ENCODE measurements around the gene ANKRD13D.

The ANKRD13D gene

DNA sequence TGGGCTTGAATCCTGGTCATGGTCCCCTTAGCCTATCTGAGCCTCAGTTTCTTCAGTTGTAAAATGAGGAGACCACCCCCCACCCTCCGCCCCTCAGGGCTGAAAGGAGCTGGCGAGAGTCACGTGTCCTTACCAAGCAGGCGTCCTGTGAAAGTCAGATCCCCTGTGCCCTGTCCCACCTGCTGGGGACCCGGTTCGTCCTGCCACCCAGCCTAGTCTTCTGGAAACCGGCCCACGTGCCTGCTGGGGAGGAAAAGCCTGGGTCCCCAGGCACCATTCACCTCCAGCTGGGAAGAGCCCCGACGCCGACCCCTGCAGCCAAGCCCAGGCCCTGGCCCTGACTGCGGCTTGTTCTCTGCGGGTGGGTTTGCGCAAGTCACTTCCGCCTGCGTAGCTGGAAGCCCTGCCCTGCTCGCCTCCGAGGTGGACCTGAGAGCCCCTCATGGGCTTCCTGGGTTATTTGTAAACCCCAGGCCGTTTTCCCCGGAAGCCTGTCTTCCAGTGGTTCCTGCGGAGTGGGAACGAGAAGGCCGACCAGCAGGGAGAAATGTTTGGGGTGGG is 13.5 kb downstream of the ANKRD13D start:
- peak overlapping the region; percentile 65 for H3K4me3 ChIP-seq (ENCODE audit: low read depth, low read length)

DNA sequence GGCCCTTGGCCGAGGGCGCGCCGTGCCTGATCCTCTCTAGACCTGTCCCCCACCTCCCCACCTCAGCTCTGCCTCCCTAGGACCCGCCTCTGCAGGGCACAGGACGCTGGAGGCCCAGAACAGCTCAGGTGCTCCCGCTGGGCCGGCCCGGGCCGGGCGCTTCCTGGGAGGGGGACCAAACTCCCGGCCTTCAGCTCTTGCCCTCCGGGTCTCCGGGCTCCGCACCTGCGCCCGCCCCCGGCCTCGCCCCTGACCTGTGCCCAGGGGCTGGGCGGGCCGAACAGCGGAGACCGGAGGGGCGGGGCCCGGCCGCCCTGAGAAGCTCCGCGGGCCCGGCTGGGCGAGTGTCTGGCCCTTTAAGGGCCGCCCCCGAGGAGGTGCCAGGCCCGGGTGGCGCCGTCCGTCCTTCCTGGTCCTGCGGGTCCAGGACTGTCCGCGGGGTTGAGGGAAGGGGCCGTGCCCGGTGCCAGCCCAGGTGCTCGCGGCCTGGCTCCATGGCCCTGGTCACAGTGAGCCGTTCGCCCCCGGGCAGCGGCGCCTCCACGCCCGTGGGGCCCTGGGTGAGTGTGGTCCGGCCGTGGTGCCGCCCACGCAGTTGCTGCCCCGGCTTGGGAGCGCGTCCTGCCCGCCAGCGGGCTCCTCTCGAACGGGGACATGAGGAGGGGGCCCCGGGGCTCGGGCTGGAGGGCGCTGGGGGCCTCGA is 14.2 kb downstream of the ANKRD13D start, which contains the start of gene SSH3:
Gene SSH3, plus strand, starts transcription at position 399 of the 703 bp plus-strand sequence. Its CDS starts 96 bp downstream, at position 495.
- peak within 1 kb of the TSS; percentile 65 for H3K4me3 ChIP-seq (ENCODE audit: low read depth, low read length)

DNA sequence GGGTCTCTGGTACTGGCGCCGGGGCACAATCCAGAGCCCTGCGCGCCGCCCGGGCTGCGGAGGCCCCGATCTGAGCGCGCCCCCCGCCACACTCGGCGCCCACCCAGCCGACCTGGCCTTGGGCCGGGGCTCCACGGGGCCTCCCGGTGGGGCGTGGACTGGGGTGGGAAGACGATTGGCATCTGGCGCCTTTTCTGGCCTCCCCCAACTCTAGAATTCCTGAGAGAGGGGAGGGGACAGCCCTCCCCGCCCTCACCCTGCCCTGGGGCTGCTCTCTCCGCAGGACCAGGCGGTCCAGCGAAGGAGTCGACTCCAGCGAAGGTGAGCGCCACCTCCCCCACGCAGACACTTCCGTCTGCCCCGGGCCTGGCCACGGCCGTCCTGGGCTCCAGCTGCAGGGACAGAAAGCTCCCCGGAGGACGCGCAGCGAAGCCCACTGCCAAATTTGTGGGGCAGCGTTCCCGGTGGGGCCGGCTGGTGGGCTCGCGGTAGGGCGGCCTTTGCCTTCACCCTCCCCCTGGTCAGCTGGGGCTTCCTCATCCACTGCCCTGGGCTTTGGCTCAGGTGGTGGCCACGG is 14.8 kb downstream of the ANKRD13D start:
- H3K4me3 ChIP-seq (ENCODE audit: low read depth, low read length) = peak overlapping the region; percentile 65

DNA sequence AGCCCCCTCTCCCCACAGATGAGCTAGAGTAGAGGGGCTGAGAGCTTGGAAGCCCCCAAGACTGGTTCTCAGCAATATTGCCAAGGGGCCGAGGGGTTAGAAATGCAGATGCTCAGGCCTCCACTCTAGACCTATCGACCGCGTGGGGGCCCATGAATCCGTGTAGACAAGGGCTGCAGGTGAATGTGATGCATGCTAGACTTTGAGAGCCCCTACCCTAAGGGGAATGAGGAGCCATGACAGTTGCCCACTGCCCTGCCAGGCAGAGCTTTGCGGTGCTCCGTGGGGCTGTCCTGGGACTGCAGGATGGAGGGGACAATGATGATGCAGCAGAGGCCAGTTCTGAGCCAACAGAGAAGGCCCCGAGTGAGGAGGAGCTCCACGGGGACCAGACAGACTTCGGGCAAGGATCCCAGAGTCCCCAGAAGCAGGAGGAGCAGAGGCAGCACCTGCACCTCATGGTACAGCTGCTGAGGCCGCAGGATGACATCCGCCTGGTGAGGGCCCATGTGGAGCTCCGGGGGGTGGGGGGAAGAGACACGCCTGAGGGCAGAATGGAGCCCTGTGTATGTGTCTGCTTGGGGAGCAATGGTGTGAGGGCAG is 15.5 kb downstream of the ANKRD13D start:
- no peak overlapping the region for H3K4me3 ChIP-seq (ENCODE audit: low read depth, low read length)

DNA sequence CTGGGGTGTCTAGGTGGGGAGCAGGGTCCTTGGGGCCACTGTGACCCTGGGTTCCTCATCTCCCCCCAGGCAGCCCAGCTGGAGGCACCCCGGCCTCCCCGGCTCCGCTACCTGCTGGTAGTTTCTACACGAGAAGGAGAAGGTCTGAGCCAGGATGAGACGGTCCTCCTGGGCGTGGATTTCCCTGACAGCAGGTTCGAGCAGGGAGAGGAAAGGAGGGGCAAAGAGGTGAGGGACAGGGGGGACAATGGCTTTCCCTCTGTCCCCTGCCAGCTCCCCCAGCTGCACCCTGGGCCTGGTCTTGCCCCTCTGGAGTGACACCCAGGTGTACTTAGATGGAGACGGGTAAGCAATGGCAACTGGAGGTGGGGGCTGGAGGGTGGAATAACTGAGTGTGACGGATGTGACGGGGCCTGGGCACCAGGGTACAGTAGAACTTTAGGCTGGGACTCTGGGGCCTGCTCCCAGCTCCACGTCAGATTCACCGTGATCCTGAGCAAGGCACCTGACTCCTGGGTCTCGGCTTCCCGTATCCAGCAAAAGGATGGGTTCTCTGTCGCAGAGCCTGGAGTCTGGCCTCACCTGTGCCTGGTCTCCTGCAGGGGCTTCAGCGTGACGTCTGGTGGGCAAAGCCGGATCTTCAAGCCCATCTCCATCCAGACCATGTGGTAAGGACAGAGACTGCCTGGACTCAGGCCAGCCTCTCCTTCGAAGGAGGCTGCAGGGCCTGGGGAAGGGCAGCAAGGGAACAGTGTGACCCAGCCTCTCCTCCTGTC is 17.9 kb downstream of the ANKRD13D start:
- H3K4me3 ChIP-seq (ENCODE audit: low read depth, low read length) = no peak overlapping the region

DNA sequence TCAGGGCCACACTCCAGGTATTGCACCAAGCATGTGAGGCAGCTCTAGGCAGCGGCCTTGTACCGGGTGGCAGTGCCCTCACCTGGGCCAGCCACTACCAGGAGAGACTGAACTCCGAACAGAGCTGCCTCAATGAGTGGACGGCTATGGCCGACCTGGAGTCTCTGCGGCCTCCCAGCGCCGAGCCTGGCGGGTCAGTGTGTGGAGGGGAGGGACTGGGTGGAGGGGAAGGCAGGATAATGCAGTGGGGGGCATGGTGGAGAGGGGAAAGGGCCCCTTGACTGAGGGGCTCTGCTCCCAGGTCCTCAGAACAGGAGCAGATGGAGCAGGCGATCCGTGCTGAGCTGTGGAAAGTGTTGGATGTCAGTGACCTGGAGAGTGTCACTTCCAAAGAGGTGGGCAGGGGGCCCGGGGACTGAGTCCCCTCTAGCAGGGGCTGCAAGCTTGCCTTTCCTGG is 18.5 kb downstream of the ANKRD13D start:
- H3K4me3 ChIP-seq (ENCODE audit: low read depth, low read length) = no peak overlapping the region

DNA sequence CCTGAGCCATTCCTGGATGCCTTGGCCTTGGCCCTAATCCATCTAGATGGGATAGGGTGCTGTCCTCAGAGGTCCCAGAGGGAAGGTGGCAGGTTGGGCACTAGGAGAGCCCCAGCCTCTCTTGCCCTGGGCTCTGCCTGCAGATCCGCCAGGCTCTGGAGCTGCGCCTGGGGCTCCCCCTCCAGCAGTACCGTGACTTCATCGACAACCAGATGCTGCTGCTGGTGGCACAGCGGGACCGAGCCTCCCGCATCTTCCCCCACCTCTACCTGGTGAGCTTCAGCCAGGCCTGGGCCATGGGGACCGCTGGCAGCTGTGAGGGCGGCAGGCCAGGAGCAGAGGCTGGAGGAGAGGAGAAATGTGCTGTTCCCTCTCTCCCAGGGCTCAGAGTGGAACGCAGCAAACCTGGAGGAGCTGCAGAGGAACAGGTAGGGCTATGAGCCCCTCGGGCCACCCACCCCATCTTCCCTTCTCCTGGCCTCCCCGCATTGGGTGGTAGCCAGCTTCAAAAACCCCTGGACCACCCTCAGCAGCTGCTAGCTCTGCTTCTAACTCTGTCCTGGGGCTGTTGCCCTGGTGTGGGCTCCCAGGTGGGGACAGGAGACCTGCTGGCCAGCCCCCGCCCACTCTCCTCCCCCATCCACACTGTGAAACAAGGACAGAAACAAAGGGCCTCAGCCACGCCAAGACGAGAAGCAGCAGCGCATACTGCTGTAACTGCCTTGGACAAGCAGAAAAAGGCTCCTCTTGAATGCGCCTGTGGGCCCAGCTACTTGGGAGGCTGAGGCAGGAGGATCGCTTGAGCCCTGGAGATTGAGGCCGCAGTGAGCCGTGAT is 19.1 kb downstream of the ANKRD13D start:
- no peak overlapping the region for H3K4me3 ChIP-seq (ENCODE audit: low read depth, low read length)

DNA sequence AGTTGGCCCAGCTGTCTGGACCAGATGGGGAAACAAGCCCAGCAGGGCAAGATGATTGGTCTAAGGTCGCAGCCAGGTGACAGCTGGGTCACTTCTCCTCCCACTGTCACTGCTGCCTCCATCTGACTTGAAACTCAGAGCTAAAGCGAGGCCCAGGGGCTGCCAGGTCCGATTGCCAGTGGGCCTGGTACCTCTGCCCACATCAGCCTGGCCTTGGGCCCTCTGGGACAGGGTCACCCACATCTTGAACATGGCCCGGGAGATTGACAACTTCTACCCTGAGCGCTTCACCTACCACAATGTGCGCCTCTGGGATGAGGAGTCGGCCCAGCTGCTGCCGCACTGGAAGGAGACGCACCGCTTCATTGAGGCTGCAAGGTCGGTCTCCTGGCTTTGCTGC is 20.1 kb downstream of the ANKRD13D start:
- no peak overlapping the region for H3K4me3 ChIP-seq (ENCODE audit: low read depth, low read length)

DNA sequence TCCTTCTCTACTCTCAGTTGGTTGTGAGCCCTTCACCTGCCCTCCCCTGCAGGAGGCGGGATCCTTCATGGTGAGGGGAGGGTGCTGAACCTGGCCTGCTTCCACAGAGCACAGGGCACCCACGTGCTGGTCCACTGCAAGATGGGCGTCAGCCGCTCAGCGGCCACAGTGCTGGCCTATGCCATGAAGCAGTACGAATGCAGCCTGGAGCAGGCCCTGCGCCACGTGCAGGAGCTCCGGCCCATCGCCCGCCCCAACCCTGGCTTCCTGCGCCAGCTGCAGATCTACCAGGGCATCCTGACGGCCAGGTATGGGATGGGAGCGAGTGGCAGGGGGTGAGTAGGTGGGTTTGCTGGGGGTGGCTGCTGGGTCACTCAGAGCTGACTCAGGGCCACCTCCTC is 20.6 kb downstream of the ANKRD13D start:
- no peak overlapping the region for H3K4me3 ChIP-seq (ENCODE audit: low read depth, low read length)

DNA sequence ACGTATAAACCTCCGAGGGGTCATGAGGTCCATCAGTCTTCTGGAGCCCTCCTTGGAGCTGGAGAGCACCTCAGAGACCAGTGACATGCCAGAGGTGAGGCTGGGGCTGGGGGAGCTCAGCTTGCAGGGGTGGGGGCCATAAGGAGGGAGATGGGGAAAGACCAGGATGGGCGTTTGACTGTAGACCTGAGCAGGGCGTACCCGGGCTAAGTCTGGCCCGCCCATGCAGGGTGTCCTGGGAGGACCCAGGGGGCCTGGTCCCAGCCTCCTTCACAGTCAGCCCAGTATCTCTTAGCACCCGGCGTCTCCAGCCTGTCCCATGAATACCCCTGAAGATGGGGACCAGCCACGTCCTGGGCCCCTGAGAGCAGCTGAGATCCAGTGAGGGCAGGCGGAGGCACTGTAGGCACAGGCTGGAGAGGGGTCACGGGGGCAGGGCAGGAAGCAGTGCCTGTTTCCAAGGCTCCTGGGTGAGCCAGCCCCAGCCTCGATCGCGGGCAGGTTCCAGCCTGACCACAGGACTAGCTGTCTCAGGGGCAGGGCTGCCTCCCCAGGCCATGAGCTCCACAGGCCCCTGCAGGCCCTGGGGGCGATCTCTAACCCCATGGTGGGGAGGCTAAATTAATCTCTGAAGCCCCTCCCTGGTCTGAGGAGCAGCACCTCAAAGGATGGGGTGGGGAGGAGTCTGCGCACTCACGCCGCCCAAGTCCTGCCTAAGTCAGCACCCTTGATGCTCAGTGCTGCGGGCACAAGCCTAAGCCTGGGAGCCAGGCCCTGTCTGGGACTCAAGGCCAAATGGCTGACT is 21.3 kb downstream of the ANKRD13D start:
- no peak overlapping the region for H3K4me3 ChIP-seq (ENCODE audit: low read depth, low read length)

DNA sequence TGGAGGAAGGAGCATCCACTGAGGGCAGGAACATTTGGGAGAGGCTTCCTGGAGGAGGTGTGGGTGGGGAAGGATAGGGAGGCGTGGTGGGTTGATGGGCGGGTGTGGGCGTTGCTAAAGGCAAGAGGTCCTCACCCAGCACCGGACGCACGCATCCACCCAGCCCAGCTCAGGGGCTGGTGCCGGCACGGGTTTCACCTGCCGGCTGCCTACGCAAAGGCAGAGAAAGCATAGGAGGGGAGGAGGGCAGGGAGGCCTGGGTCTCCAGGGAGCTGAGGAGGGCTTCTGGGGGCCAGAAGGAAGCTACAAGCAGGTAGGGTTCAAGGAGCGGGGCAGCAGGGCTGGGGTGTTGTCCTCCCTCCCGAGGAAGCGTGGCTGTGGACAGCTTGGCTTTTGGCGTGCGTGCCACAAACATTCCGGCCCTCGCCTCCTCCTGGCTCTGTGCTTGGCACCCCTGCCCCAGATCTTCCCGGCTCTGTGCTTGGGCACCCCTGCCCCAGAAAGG is 22.0 kb downstream of the ANKRD13D start:
- no peak overlapping the region for H3K4me3 ChIP-seq (ENCODE audit: low read depth, low read length)

DNA sequence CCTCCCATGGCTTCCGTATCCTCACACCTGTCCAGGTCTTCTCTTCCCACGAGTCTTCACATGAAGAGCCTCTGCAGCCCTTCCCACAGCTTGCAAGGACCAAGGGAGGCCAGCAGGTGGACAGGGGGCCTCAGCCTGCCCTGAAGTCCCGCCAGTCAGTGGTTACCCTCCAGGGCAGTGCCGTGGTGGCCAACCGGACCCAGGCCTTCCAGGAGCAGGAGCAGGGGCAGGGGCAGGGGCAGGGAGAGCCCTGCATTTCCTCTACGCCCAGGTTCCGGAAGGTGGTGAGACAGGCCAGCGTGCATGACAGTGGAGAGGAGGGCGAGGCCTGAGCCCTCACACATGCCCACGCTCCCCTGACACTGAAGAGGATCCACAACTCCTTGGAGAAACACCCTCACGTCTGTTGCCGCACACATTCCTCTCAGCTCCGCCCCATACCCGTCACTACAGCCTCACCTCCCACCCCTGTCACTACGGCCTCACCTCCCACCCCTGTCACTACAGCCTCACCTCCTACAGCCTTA is 22.5 kb downstream of the ANKRD13D start:
- no peak overlapping the region for H3K4me3 ChIP-seq (ENCODE audit: low read depth, low read length)

DNA sequence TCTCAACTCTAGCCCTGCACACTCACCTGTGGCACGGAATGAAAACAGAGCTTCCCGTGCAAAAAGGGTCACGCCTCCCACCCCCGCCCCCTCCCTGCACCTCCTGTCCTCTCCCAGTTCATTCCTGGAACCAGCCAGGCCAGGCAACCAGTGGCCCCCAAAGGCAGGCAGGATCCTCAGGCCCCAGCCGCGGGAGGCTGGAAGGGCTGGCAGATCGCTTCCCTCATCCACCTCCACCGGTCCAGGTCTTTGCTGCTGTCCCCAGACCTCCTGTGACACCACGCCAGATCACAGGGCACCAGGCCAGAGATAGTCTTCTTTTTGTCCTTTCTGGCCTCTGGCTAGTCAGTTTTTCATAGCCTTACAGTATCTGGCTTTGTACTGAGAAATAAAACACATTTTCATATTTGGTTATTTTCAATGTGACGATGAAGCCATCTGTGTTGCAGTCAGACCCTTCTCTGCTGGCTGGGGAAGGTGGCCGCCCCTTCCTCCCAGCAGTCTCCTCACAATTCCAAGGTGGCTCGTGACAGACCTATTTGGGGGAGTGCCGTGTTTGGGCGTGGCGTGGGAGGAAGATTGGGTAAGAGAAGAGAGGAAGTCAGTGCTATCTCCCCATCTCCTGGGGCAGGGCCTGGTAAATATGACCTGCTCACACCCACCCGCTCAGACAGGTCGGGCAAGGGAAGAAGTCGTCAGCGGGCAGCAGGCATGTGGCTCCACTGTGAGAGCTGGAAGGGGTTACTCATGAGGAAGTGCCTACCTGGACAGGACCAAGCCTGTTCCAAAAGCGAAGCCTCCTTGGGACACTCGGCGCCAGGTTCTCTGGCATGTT is 23.3 kb downstream of the ANKRD13D start:
- H3K4me3 ChIP-seq (ENCODE audit: low read depth, low read length) = no peak overlapping the region

DNA sequence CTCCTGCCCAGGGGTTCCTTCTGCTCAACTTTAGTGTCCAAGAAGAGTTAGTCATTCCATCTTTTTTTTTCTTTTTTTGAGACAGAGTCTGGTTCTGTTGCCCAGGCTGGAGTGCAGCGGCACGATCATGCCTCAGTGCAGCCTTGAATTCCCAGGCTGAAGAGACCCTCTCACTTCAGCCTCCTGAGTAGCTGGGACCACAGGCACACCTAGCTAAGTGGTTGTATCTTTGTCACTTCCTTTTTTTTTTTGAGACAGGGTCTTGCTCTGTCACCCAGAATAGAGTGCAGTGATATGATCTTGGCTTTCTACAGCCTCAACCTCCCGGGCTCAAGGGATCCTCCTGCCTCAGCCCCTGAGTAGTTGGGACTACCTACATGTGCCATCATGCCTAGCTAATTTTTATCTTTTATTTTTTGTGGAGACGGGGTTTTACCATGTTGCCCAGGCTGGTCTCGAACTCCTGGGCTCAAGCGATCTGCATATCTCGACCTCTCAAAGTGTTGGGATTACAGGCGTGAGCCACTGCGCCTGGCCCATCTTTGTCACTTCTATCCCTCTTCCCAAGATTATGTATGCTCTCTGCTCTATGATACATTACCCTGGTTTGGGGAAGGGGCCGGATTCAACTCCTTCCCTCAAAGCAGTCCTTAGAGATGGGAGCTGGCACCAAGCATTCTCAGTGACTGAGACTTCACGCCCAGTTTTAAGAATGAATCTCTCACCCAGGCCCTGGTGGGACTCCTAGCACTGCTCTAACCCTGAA is 24.2 kb downstream of the ANKRD13D start:
- no peak overlapping the region for H3K4me3 ChIP-seq (ENCODE audit: low read depth, low read length)

DNA sequence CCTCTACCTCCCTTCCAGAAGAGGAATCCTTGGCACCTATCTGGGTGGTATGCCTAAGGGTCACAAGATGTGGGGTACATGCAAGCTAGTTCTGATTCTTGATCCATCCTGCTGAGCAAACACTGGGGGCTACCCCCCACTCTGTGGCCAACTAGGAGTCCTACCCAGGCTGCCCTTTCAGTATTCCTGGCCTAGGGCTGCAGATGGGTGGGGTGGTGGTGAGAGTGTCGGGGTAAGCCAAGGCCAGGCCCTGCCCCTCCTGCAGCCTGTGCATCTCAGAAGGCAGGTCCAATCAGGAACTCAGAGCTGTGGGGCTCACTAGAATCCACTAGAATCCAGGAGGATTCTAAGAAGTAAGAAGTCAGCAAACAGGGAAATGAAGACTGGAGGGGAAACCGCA is 25.1 kb downstream of the ANKRD13D start:
- no peak overlapping the region for H3K4me3 ChIP-seq (ENCODE audit: low read depth, low read length)

DNA sequence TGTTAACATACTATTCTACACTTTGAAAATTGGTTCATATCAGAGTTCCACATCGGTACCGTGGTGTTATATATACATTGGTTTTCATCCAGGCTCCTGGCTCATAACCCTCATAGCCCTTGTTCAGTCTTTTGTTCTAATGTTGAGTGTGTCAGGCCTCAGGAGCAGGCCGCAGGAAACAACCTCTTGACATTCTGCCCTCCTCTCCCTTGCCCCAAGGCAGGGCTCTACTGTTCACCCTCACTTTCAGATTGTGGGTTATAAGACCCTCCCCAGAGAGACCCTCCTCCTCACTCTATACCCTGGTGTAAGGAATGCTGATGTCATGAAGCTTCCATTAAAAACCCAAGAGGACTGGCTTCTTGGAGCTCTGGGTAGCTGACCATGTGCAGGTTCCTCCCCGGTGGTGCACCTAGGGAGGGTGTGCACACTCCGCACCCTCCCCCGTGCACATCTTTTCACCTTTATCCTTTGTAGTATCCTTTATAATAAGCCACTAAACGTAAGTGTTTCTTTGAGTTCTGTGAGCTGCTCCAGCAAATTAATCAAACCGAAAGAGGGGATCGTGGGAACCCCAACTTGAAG is 26.3 kb downstream of the ANKRD13D start:
- no peak overlapping the region for H3K4me3 ChIP-seq (ENCODE audit: low read depth, low read length)

DNA sequence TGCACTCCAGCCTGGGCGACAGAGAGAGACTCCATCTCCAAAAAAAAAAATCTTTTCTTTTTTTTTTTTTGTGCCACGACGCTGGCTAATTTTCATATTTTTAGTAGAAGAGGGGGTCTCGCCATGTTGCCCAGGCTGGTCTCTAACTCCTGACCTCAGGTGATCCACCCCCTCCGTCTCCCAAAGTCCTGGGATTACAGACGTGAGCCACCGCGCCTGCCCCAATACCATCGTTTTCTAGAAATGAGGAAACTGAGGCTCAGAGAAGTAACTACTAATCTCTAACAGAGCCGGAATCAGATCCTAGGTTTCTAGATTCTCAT is 27.7 kb downstream of the ANKRD13D start:
- peak overlapping the region; percentile 75 for H3K4me3 ChIP-seq (ENCODE audit: low read depth, low read length)
